ENCODE results near the gene ZBTB40.
A peak's percentile ranks its signal among the peaks of the same experiment; 100 is the strongest.

ZBTB40 gene

GRCh38 chr1:22412932-22413727 lies 38.5 kb upstream of the ZBTB40 start:
- Histone ChIP-seq H3K27ac (ENCODE audit: poor library complexity, severe bottlenecking) (no peak overlapping the region), H3K27me3 (ENCODE audit: insufficient read depth, poor library complexity, severe bottlenecking) (no peaks in the 10 kb centered on the region), H3K36me3 (ENCODE audit: low read depth) (no peaks in the 10 kb centered on the region), H3K4me3 (ENCODE audit: severe bottlenecking) (no peak overlapping the region), H3K9me3 (ENCODE audit: severe bottlenecking) (no peaks in the 10 kb centered on the region), H3K4me1 (ENCODE audit: insufficient read depth, poor library complexity, severe bottlenecking) (peaks cover 8% of the 10 kb centered on the region)
- DNase-seq (ENCODE audit: low spot score), result no peak
- 0 out of 3 replicates have a peak, but pooled peaks have one; percentile 22 for ATAC-seq (ENCODE audit: low read depth)
- TF ChIP-seq CTCF (IDR thresholded peaks at IDR 0.05; ENCODE audit: poor library complexity, severe bottlenecking), result no peak

GRCh38 chr1:22413799-22414198 lies 37.9 kb upstream of the ZBTB40 start:
- no peak for TF ChIP-seq CTCF (IDR thresholded peaks at IDR 0.05; ENCODE audit: poor library complexity, severe bottlenecking)
- no peak overlapping the region for H3K27ac ChIP-seq (ENCODE audit: poor library complexity, severe bottlenecking)
- DNase-seq (ENCODE audit: low spot score) (no peak), ATAC-seq (ENCODE audit: low read depth) (no peak)
- H3K36me3 ChIP-seq (ENCODE audit: low read depth), result no peaks in the 10 kb centered on the region
- H3K4me1 ChIP-seq (ENCODE audit: insufficient read depth, poor library complexity, severe bottlenecking), result peaks cover 8% of the 10 kb centered on the region
- no peak overlapping the region for H3K4me3 ChIP-seq (ENCODE audit: severe bottlenecking)
- no peaks in the 10 kb centered on the region for H3K27me3 ChIP-seq (ENCODE audit: insufficient read depth, poor library complexity, severe bottlenecking)
- no peaks in the 10 kb centered on the region for H3K9me3 ChIP-seq (ENCODE audit: severe bottlenecking)

GRCh38 chr1:22414244-22414751 lies 37.4 kb upstream of the ZBTB40 start:
- Histone ChIP-seq H3K4me3 (ENCODE audit: severe bottlenecking) (no peak overlapping the region), H3K9me3 (ENCODE audit: severe bottlenecking) (no peaks in the 10 kb centered on the region), H3K27ac (ENCODE audit: poor library complexity, severe bottlenecking) (no peak overlapping the region), H3K36me3 (ENCODE audit: low read depth) (no peaks in the 10 kb centered on the region), H3K27me3 (ENCODE audit: insufficient read depth, poor library complexity, severe bottlenecking) (no peaks in the 10 kb centered on the region), H3K4me1 (ENCODE audit: insufficient read depth, poor library complexity, severe bottlenecking) (peaks cover 8% of the 10 kb centered on the region)
- TF ChIP-seq CTCF (IDR thresholded peaks at IDR 0.05; ENCODE audit: poor library complexity, severe bottlenecking), result no peak
- DNase-seq (ENCODE audit: low spot score) (no peak), ATAC-seq (ENCODE audit: low read depth) (no peak; the same call in 2 of the 3 replicates)

GRCh38 chr1:22415489-22415888 lies 36.2 kb upstream of the ZBTB40 start:
- Histone ChIP-seq H3K9me3 (ENCODE audit: severe bottlenecking) (no peaks in the 10 kb centered on the region), H3K27me3 (ENCODE audit: insufficient read depth, poor library complexity, severe bottlenecking) (no peaks in the 10 kb centered on the region), H3K27ac (ENCODE audit: poor library complexity, severe bottlenecking) (no peak overlapping the region), H3K4me1 (ENCODE audit: insufficient read depth, poor library complexity, severe bottlenecking) (peaks cover 8% of the 10 kb centered on the region), H3K36me3 (ENCODE audit: low read depth) (no peaks in the 10 kb centered on the region), H3K4me3 (ENCODE audit: severe bottlenecking) (no peak overlapping the region)
- ATAC-seq (ENCODE audit: low read depth) (no peak), DNase-seq (ENCODE audit: low spot score) (no peak)
- TF ChIP-seq CTCF (IDR thresholded peaks at IDR 0.05; ENCODE audit: poor library complexity, severe bottlenecking), result no peak

All from RWPE2 (cell line).